Measurements from ENCODE around the gene NPIPB2.

Gene NPIPB2

GRCh38 chr16:11896486-11897176, 45.2 kb downstream of the NPIPB2 start:
- DNase-seq, result no peak

- no peak for DNase-seq
Measured at GRCh38 chr16:11893571-11893970, 48.3 kb downstream of the NPIPB2 start.

DNA sequence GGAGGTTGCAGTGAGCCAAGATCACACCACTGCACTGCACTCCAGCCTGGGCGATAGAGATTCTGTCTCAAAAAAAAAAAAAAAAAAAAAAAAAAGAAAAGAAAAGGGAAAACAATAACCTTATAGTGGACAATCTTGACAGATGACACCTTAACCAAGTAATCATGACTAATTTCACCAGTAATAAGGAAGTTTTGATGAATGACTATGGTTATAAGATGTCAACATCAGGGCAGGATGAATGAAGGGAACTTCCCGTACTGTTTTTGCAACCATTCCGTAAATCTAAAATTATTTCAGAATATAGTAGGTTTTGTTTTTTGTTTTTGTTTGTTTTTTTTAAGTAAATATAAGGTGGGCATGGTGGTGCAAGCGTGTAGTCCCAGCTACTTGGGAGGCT, 49.1 kb downstream of the NPIPB2 start:
- no peak for DNase-seq

GRCh38 chr16:11890231-11890965, 51.4 kb downstream of the NPIPB2 start:
- no peak for DNase-seq

- DNase-seq, result no peak
Measured at GRCh38 chr16:11886881-11887280, 55.0 kb downstream of the NPIPB2 start.

DNA sequence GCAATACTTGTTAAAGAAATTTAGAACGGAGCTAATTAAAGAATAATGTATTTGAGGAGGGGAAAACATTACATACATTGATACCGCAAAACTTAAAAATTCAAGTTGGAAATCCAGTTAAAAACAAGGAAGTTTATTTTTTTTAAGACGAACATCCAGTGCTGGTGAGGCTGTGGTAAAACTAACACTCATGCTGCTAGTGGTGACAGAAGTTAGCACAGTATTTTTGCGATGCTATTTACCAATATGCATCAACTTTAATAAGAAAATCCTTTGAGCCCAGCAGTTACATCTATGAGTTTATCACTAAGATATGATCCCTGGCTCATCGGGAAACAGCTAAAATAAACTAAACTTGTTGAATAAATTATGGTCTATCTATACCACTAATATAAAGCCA, 57.8 kb downstream of the NPIPB2 start:
- DNase-seq, result no peak

DNA sequence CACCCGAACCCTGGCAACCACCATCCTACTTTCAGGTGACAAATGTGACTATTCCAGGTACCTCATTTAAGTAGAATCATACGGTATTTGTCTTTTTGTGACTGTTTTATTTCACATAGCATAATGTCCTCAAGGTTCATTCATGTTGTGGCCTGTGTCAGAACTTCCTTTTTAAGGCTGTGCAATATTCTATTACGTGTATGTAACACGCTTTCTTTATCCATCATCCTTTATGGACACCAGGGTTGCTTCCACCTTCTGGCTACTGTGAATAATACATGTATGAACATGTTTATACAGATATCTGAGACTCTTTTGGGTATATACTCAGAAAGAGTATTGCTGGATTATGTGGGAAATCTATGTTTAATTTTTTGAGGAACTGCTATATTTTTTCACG, 61.8 kb downstream of the NPIPB2 start:
- no peak for DNase-seq

- no peak for DNase-seq
Measured at GRCh38 chr16:11877374-11877773, 64.5 kb downstream of the NPIPB2 start.

Measured in NCI-H1694 treated with DMSO at 0.1 percent for 48 hours (cell line).